ENCODE measurements around the gene CPSF4. TPM values are rescaled to one million over a fixed set of nuclear protein-coding genes. Genes with fewer than 3 reads are reported as not detected.
A peak's percentile ranks its signal among the peaks of the same experiment; 100 is the strongest.

The CPSF4 gene
- total RNA-seq, 2 donors from 2014 or later = 40.4 to 97.4 TPM

GRCh38 chr7:99457050-99457649, 18.4 kb downstream of the CPSF4 start:
- intact Hi-C loops (cut with DNase I) = no loop called here
- 71% methylated on average over 6 of the region's 6 CpGs for WGBS

GRCh38 chr7:99457650-99458493, 19.1 kb downstream of the CPSF4 start:
- intact Hi-C loops (cut with DNase I) = no loop called here
- Histone ChIP-seq H3K4me1 (replicated peaks) (peaks cover 9% of the 10 kb centered on the region), H3K36me3 (peaks cover 0 to 28% of the 10 kb centered on the region in 2 donors), H3K27ac (no peak overlapping the region), H3K27me3 (replicated peaks; ENCODE audit: insufficient read depth) (no peaks in the 10 kb centered on the region), H3K9me3 (no peaks in the 10 kb centered on the region), H3K4me3 (no peak overlapping the region)
- DNase-seq (ENCODE audit: low spot score) = no peak
- 81% methylated on average over 26 of the region's 26 CpGs for WGBS
- TF ChIP-seq, protein P1, sequence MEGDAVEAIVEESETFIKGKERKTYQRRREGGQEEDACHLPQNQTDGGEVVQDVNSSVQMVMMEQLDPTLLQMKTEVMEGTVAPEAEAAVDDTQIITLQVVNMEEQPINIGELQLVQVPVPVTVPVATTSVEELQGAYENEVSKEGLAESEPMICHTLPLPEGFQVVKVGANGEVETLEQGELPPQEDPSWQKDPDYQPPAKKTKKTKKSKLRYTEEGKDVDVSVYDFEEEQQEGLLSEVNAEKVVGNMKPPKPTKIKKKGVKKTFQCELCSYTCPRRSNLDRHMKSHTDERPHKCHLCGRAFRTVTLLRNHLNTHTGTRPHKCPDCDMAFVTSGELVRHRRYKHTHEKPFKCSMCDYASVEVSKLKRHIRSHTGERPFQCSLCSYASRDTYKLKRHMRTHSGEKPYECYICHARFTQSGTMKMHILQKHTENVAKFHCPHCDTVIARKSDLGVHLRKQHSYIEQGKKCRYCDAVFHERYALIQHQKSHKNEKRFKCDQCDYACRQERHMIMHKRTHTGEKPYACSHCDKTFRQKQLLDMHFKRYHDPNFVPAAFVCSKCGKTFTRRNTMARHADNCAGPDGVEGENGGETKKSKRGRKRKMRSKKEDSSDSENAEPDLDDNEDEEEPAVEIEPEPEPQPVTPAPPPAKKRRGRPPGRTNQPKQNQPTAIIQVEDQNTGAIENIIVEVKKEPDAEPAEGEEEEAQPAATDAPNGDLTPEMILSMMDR (IDR thresholded peaks at IDR 0.05) = no peak
- no peak for TF ChIP-seq POLR2AphosphoS5 (IDR thresholded peaks at IDR 0.05)
- TF ChIP-seq POLR2A (IDR thresholded peaks at IDR 0.05) = no peak

More at GRCh38 chr7:99457050-99457649, 18.4 kb downstream of the CPSF4 start:
- no peaks in the 10 kb centered on the region for H3K9me3 ChIP-seq
- peaks cover 12% of the 10 kb centered on the region for H3K4me1 ChIP-seq (replicated peaks)
- no peak overlapping the region for H3K4me3 ChIP-seq
- no peaks in the 10 kb centered on the region for H3K27me3 ChIP-seq (replicated peaks; ENCODE audit: insufficient read depth)
- no peak for DNase-seq (ENCODE audit: low spot score)
- TF ChIP-seq, protein P1 (IDR thresholded peaks at IDR 0.05) = no peak
- TF ChIP-seq POLR2AphosphoS5 (IDR thresholded peaks at IDR 0.05) (no peak), POLR2A (IDR thresholded peaks at IDR 0.05) (no peak)
- peaks cover 0 to 28% of the 10 kb centered on the region in 2 donors for H3K36me3 ChIP-seq
- no peak overlapping the region for H3K27ac ChIP-seq

DNA sequence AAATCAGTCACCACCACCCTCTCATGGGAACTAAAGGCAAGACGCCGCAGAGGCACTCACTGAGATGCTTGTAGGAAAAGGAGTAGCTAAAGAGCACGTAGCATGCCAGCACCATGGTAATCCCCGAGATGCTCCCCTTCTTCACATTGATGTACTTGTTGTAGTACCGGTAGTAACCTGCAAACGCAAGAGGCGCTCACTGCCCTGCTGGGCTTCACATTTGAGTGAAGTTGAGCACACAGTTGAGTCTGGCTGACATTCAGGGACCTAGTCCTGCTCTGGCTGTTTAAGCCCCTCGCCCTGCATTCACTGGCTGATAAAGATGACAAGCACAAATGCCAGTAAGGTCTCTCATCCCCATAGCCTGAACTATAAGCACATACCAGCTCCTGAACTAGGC, 20.3 kb downstream of the CPSF4 start:
- no peak for TF ChIP-seq POLR2AphosphoS5 (IDR thresholded peaks at IDR 0.05)
- no peak for TF ChIP-seq POLR2A (IDR thresholded peaks at IDR 0.05)
- TF ChIP-seq, protein P1 (IDR thresholded peaks at IDR 0.05) = peak in 1 of 4 experiments; percentile 10
- Histone ChIP-seq H3K27me3 (replicated peaks; ENCODE audit: insufficient read depth) (no peaks in the 10 kb centered on the region), H3K36me3 (peaks cover 0 to 28% of the 10 kb centered on the region in 2 donors), H3K27ac (no peak overlapping the region), H3K4me1 (replicated peaks) (peaks cover 12% of the 10 kb centered on the region), H3K4me3 (no peak overlapping the region), H3K9me3 (no peaks in the 10 kb centered on the region)
- intact Hi-C loops (cut with DNase I) = no loop called here
- 95% methylated on average over 8 of the region's 8 CpGs for WGBS
- DNase-seq (ENCODE audit: low spot score) = no peak

DNA sequence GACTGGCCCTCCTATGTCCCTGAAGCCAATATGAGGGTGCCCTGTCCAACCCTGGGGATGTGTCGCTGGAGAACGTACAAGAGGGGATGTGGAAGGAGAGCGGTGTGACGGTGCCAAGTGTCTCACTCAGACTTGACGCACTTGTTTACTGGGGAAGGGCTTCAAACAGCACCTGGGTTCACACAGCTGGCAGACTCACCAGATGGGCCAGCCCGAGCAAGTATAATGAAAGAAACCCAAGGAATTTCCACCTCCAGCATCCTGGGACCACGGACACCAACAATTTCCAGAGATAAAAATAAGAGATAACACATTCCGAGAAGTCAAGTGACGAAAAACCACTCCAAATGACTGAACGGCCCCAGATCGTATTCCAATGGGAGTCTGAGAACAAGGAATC, 21.9 kb downstream of the CPSF4 start:
- peak overlapping the region; percentile 52 to 56 for H3K27ac ChIP-seq
- TF ChIP-seq, protein P1 (IDR thresholded peaks at IDR 0.05) = no peak
- no peak for TF ChIP-seq POLR2A (IDR thresholded peaks at IDR 0.05)
- TF ChIP-seq POLR2AphosphoS5 (IDR thresholded peaks at IDR 0.05) = peak; percentile 59
- peaks cover 0 to 28% of the 10 kb centered on the region in 2 donors for H3K36me3 ChIP-seq
- H3K9me3 ChIP-seq = no peaks in the 10 kb centered on the region
- peaks cover 19% of the 10 kb centered on the region for H3K4me1 ChIP-seq (replicated peaks)
- H3K27me3 ChIP-seq (replicated peaks; ENCODE audit: insufficient read depth) = no peaks in the 10 kb centered on the region
- 42% methylated on average over 11 of the region's 11 CpGs for WGBS
- peak; percentile 73 for DNase-seq (ENCODE audit: low spot score)
- no peak overlapping the region for H3K4me3 ChIP-seq
- intact Hi-C loops (cut with DNase I) = no loop called here
